Stomach (tissue), 9 donors: Measurements from ENCODE around the gene RNF220. TPM values are rescaled to one million over a fixed set of nuclear protein-coding genes. Genes with fewer than 3 reads are reported as not detected.

Experiments used
- DNase-seq, 2 donors: peaks; one replicate each; pipeline versions ENCODE4 v3.0.0 to v3.0.0-alpha.2; 2013 to 2019
- H3K27ac ChIP-seq, 5 donors: fragments of 200-600 bp in 4 of 5; sonication (generic) in 4 of 5; one replicate each; pipeline ENCODE4 v1.5.1; 2013 to 2019; ENCODE audit warnings: mild to moderate bottlenecking in 1 of 5, moderate library complexity in 1 of 5
- H3K27me3 ChIP-seq, 3 donors: fragments of 200-600 bp; sonication (generic); one replicate each; pipeline ENCODE4 v1.5.1; 2017 to 2019; ENCODE audit warnings: mixed run types in 1 of 3
- H3K36me3 ChIP-seq, 4 donors: fragments of 200-600 bp; sonication (generic); 1 replicate in 3 of 4; 2 replicates in 1 of 4; pipeline ENCODE4 v1.5.1; 2016 to 2019
- H3K4me1 ChIP-seq, 4 donors: fragments of 200-600 bp; sonication (generic); one replicate each; pipeline ENCODE4 v1.5.1; 2016 to 2019
- H3K4me3 ChIP-seq, 4 donors: fragments of 200-600 bp; sonication (generic) in 3 of 4; one replicate each; pipeline ENCODE4 v1.5.1; 2016 to 2019; ENCODE audit warnings: mild to moderate bottlenecking in 1 of 4
- H3K9me3 ChIP-seq, 4 donors: fragments of 200-600 bp; sonication (generic); one replicate each; pipeline ENCODE4 v1.5.1; 2016 to 2019
- CTCF ChIP-seq, 7 experiments: fragments of 450-650 bp in 4 of 7; fragments of 200-600 bp in 3 of 7; sonication (generic) in 3 of 7; IDR thresholded peaks; one replicate each; pipeline ENCODE4 v1.5.1; 2016 to 2019; ENCODE audit warnings: antibody characterized with exemption in 7 of 7, control low read depth in 2 of 7, mild to moderate bottlenecking in 1 of 7
- EP300 ChIP-seq: sonication (generic); formaldehyde crosslinking; IDR thresholded peaks from one replicate; pipeline ENCODE4 v1.6.1; 2017; ENCODE audit warnings: antibody characterized with exemption
- POLR2A ChIP-seq, 4 donors: fragments of 450-650 bp; IDR thresholded peaks; one replicate each; pipeline ENCODE4 v1.6.1; 2016; ENCODE audit warnings: antibody characterized with exemption in 4 of 4, control low read depth in 2 of 4, mild to moderate bottlenecking in 1 of 4, moderate library complexity in 1 of 4
- POLR2AphosphoS5 ChIP-seq, 3 donors: sonication (generic); formaldehyde crosslinking; IDR thresholded peaks; one replicate each; pipeline ENCODE4 v1.6.1; 2016; ENCODE audit warnings: antibody characterized with exemption in 3 of 3
- WGBS, 5 donors: extraction: QIAGEN DNeasy Blood & Tissue Kit in 3 of 5; methylation state at CpG; one replicate each; pipeline versions ENCODE4 v1.1.5 to v1.1.7; 2013 to 2018; 5-methylcytosine and 5-hydroxymethylcytosine counted together
- intact Hi-C: fragments of 100-400 bp; cut with DNase I; formaldehyde crosslinking; loops from one replicate; pipeline ENCODE4 v1.15.1; 2023; ENCODE audit warnings: low total_unique reads
- polyA plus RNA-seq, 3 donors: library from polyadenylated mRNA; stranded (reverse); fragments of 200-250 nt; gene quantifications; one replicate each; pipeline ENCODE4 v1.2.3, GENCODE V29; 2013
- total RNA-seq, 5 donors: library from RNA; depleted of rRNA; stranded (reverse); fragments of >200 nt; gene quantifications; one replicate each; pipeline versions ENCODE4 v1.1.0 to v1.2.3, GENCODE V29; 2014 to 2016
- donor health status: healthy with polysubstance abuse.
- donor health status: Bipolar disorder and iron deficiency.
- donor health status: healthy.

The RNF220 gene
- total and polyA plus RNA-seq, 8 donors = 21.0 to 207 (median 47.2) TPM

DNA sequence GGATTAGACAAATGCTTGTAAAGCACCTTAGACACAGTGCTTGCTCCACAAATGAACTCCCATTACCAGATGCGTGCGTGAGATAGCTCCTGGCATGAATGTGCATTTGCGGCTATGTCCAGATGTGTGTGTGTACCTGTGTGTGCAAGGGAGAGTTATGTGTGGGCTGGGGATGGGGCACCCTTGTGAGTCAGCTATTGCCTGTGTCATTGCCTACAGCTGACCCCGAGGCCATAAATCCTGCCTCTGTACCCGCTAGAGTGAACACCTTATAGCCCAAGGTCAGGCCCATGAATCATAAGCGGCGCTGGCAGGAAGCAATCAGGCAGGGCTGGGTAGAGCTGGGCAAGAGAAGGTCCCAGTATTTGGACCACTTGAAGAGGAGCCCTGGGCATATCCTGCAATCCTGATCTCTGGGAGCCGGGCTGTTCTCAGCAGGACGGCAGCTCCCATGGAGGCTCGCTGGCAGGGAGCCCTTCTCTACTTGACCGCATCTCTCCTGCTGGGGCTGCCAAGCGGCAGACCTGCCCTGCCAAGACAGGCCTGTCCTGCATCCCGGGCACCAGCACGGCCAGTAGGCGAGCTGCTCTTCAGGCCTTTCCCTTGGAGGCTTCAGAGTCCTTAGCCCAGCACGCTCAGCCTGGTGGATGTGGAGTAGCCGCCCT, 182.9 kb downstream of the RNF220 start:
- no peak for DNase-seq
- Histone ChIP-seq H3K36me3 (no peaks in the 10 kb centered on the region), H3K27me3 (peaks cover 0 to 28% (median 0%) of the 10 kb centered on the region in 3 donors), H3K4me1 (no peaks in the 10 kb centered on the region), H3K4me3 (no peak overlapping the region), H3K27ac (no peak overlapping the region), H3K9me3 (no peaks in the 10 kb centered on the region)
- TF ChIP-seq POLR2A (IDR thresholded peaks at IDR 0.05) (no peak), POLR2AphosphoS5 (IDR thresholded peaks at IDR 0.05) (no peak), CTCF (IDR thresholded peaks at IDR 0.05) (no peak), EP300 (no peak)
- intact Hi-C loops = no loop called here
- 81 to 89% (median 87%) methylated on average over 15 to 17 of the region's 17 CpGs for WGBS, 5 donors

DNA sequence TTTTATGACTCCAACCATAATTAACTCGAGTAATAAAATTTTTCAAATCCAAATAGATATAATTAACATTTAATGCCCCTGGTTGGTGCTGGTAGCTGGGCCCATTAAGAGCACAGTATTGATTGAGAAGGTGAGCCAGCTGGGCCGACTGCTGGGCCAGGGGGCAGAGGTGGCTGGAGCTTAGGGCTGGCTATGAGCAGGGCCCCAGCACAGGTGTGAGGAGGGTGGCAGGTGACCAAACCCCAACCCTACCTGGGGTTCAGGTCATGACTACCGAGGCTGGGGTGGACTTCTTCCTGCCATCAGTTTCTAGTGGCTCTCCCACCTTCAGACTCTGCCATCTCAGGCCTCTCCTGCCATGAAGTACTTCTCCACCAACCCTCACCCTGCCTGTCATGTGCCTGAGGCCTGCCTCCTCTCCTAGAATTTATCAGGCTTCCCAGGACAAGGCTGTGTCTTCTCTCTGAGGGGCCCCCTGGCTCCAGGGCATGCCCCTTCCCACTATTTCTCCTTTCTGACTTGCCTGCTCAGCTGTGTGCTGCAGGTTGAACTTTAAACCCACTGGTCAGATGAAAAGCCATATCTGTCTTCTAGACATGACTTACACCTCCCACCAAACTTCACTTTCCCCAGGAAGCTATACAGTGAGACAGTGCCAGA, 183.6 kb downstream of the RNF220 start:
- intact Hi-C loops = no loop called here
- no peaks in the 10 kb centered on the region for H3K4me1 ChIP-seq
- no peak for TF ChIP-seq EP300
- TF ChIP-seq POLR2AphosphoS5 (IDR thresholded peaks at IDR 0.05) = no peak
- no peak for TF ChIP-seq CTCF (IDR thresholded peaks at IDR 0.05)
- H3K36me3 ChIP-seq = no peaks in the 10 kb centered on the region
- DNase-seq = no peak
- H3K9me3 ChIP-seq = no peaks in the 10 kb centered on the region
- H3K4me3 ChIP-seq = no peak overlapping the region
- 70 to 93% (median 78%) methylated on average over 3 of the region's 3 CpGs for WGBS, 5 donors
- peaks cover 0 to 28% (median 0%) of the 10 kb centered on the region in 3 donors for H3K27me3 ChIP-seq
- no peak overlapping the region for H3K27ac ChIP-seq

- Histone ChIP-seq H3K4me3 (no peak overlapping the region), H3K27ac (no peak overlapping the region), H3K36me3 (no peaks in the 10 kb centered on the region), H3K4me1 (peaks cover 0 to 6% (median 0%) of the 10 kb centered on the region in 4 donors), H3K9me3 (no peaks in the 10 kb centered on the region), H3K27me3 (peaks cover 0 to 17% (median 0%) of the 10 kb centered on the region in 3 donors)
- no peak for TF ChIP-seq CTCF (IDR thresholded peaks at IDR 0.05)
- TF ChIP-seq POLR2AphosphoS5 (IDR thresholded peaks at IDR 0.05) = no peak
- TF ChIP-seq POLR2A (IDR thresholded peaks at IDR 0.05) = no peak
- TF ChIP-seq EP300 = no peak
- no peak for DNase-seq
- 90 to 95% (median 93%) methylated on average over 4 of the region's 4 CpGs for WGBS, 5 donors
- intact Hi-C loops = no loop called here
These were observed 185.4 kb downstream of the RNF220 start for GRCh38 chr1:44590475-44590874.

DNA sequence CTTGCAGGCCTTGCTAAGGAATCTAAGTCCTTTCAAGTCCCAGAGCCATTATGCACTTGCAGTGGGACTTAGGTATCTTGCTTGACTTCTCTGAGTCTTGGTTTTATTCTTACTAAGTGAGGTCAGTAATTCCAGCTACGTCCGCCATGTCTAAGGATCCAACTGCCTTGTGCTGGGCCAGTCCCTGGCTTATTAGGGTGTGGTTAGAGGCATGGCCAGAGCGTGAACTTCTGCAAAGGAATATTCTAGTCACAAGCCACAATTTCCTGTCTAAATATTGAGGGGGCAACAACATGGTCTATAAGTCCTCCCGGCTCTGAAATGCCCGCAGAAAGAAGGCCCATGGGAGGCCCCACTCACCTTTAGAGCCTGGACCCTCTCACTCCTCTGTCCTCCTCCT, 186.3 kb downstream of the RNF220 start:
- Histone ChIP-seq H3K27ac (no peak overlapping the region), H3K36me3 (no peaks in the 10 kb centered on the region), H3K9me3 (no peaks in the 10 kb centered on the region), H3K4me3 (no peak overlapping the region), H3K27me3 (peaks cover 0 to 16% (median 4%) of the 10 kb centered on the region in 3 donors), H3K4me1 (peaks cover 0 to 6% (median 0%) of the 10 kb centered on the region in 4 donors)
- no peak for DNase-seq
- 83 to 90% (median 88%) methylated on average over 5 of the region's 5 CpGs for WGBS, 5 donors
- no peak for TF ChIP-seq POLR2A (IDR thresholded peaks at IDR 0.05)
- no peak for TF ChIP-seq POLR2AphosphoS5 (IDR thresholded peaks at IDR 0.05)
- intact Hi-C loops = no loop called here
